Activated CD4-positive, alpha-beta T cell treated with anti-CD3 and anti-CD28 coated beads for 1 hour (primary cell): ENCODE data around the gene TRDN.
"Not testable (repeated sequence)": the region's sequence is repeated elsewhere in the genome, so short reads cannot be mapped to it uniquely, and the experiment has no call there.

ENCODE experiments used
- DNase-seq: peaks from one replicate; pipeline ENCODE4 v3.0.0-alpha.2; 2020

Gene TRDN

GRCh38 chr6:123233336-123233735 lies 403.4 kb downstream of the TRDN start:
- DNase-seq: no peak

- not testable (repeated sequence) for DNase-seq
Observed at GRCh38 chr6:123227789-123228188, 409.0 kb downstream of the TRDN start.

GRCh38 chr6:123226398-123226797 lies 410.4 kb downstream of the TRDN start:
- DNase-seq: no peak

GRCh38 chr6:123224077-123224476 lies 412.7 kb downstream of the TRDN start:
- DNase-seq: no peak

GRCh38 chr6:123223461-123223860 lies 413.3 kb downstream of the TRDN start:
- DNase-seq: no peak

- no peak for DNase-seq
Observed at GRCh38 chr6:123215211-123215610, 421.5 kb downstream of the TRDN start.

GRCh38 chr6:123214433-123214832 lies 422.3 kb downstream of the TRDN start:
- DNase-seq: no peak

GRCh38 chr6:123213921-123214320 lies 422.8 kb downstream of the TRDN start:
- no peak for DNase-seq

GRCh38 chr6:123211777-123212545 lies 424.8 kb downstream of the TRDN start:
- no peak for DNase-seq

GRCh38 chr6:123210645-123211044 lies 426.1 kb downstream of the TRDN start:
- DNase-seq: no peak

GRCh38 chr6:123207967-123208510 lies 428.7 kb downstream of the TRDN start:
- DNase-seq: no peak

- no peak for DNase-seq
Observed at GRCh38 chr6:123203928-123204327, 432.8 kb downstream of the TRDN start.

GRCh38 chr6:123201869-123202372 lies 434.8 kb downstream of the TRDN start:
- DNase-seq: no peak

- DNase-seq: no peak
Observed at GRCh38 chr6:123193298-123193697, 443.5 kb downstream of the TRDN start.

GRCh38 chr6:123189816-123190215 lies 446.9 kb downstream of the TRDN start:
- DNase-seq: no peak

GRCh38 chr6:123182998-123183397 lies 453.8 kb downstream of the TRDN start:
- DNase-seq: no peak

- no peak for DNase-seq
Observed at GRCh38 chr6:123176706-123177105, 460.0 kb downstream of the TRDN start.

GRCh38 chr6:123171341-123172115 lies 465.2 kb downstream of the TRDN start:
- DNase-seq: no peak

GRCh38 chr6:123169774-123170095 lies 467.0 kb downstream of the TRDN start:
- no peak for DNase-seq

- no peak for DNase-seq
Observed at GRCh38 chr6:123168892-123169773, 467.6 kb downstream of the TRDN start.

- no peak for DNase-seq
Observed at GRCh38 chr6:123168466-123168865, 468.3 kb downstream of the TRDN start.
